WTC11 (cell line): ENCODE measurements around the gene MLPH. TPM values are rescaled to one million over a fixed set of nuclear protein-coding genes. Genes with fewer than 3 reads are reported as not detected.

Experiments
- ATAC-seq: fragments of 200-7000 bp; cut with Tn5 transposase; 2 replicates; pipeline ENCODE4 v1.10.0; 2021; ENCODE audit warnings: mild to moderate bottlenecking, moderate library complexity
- CTCF ChIA-PET: fragments of 300-600 bp; sonication (Branson Sonifier 250); formaldehyde crosslinking; loops from one replicate; lab custom pipeline; 2021; ENCODE audit warnings: antibody characterized with exemption; lab: Charles Lee
- POLR2A ChIA-PET: fragments of 350-600 bp; sonication (Branson Sonifier 250); formaldehyde crosslinking; loops from one replicate; lab custom pipeline; 2021; ENCODE audit warnings: antibody characterized with exemption; lab: Charles Lee
- DNase-seq: peaks from one replicate; pipeline ENCODE4 v3.0.0; 2021; ENCODE audit warnings: low spot score
- H3K27ac Mint-ChIP-seq: 2 replicates; pipeline ENCODE4 v1.8.0; 2021; ENCODE audit warnings: mixed read lengths
- H3K27me3 Mint-ChIP-seq: 2 replicates; pipeline ENCODE4 v1.8.0; 2021; ENCODE audit warnings: low read depth, mild to moderate bottlenecking, moderate library complexity, mixed read lengths
- H3K36me3 Mint-ChIP-seq: 2 replicates; pipeline ENCODE4 v1.8.0; 2021; ENCODE audit warnings: mixed read lengths
- H3K4me1 Mint-ChIP-seq: 2 replicates; pipeline ENCODE4 v1.8.0; 2022; ENCODE audit warnings: mixed read lengths
- H3K4me3 Mint-ChIP-seq: 2 replicates; pipeline ENCODE4 v1.8.0; 2021; ENCODE audit warnings: mild to moderate bottlenecking, moderate library complexity, mixed read lengths
- H3K9me3 Mint-ChIP-seq: 2 replicates; pipeline ENCODE4 v1.8.0; 2021; ENCODE audit warnings: mixed read lengths
- E2F1 ChIP-seq: sonication (generic); formaldehyde crosslinking; IDR thresholded peaks from 2 replicates; pipeline ENCODE4 v1.8.0; 2022; ENCODE audit warnings: mild to moderate bottlenecking, missing genetic modification reagents
- GRHL2 ChIP-seq: fragments of 250-450 bp; sonication (Bioruptor Pico); IDR thresholded peaks from 2 replicates; pipeline ENCODE4 v1.8.0; 2022; ENCODE audit warnings: mild to moderate bottlenecking, moderate library complexity; ENCODE audit not compliant: insufficient replicate concordance, severe bottlenecking
- MYBL2 ChIP-seq: sonication (generic); formaldehyde crosslinking; IDR thresholded peaks from 2 replicates; pipeline ENCODE4 v1.8.1; 2023; ENCODE audit warnings: mild to moderate bottlenecking, moderate library complexity, missing genetic modification reagents
- PRRX2 ChIP-seq: fragments of 250-450 bp; sonication (Bioruptor Pico); IDR thresholded peaks from 2 replicates; pipeline ENCODE4 v1.8.0; 2021; ENCODE audit warnings: mild to moderate bottlenecking
- RELA ChIP-seq: sonication (generic); formaldehyde crosslinking; IDR thresholded peaks from 2 replicates; pipeline ENCODE4 v1.8.1; 2022; ENCODE audit warnings: missing genetic modification reagents, mild to moderate bottlenecking, borderline replicate concordance
- SMAD4 ChIP-seq: sonication (generic); formaldehyde crosslinking; IDR thresholded peaks from 2 replicates; pipeline ENCODE4 v1.8.0; 2022; ENCODE audit warnings: mild to moderate bottlenecking, missing genetic modification reagents
- ZBTB43 ChIP-seq: sonication (generic); formaldehyde crosslinking; IDR thresholded peaks from 2 replicates; pipeline ENCODE4 v1.8.1; 2023; ENCODE audit warnings: mild to moderate bottlenecking, missing genetic modification reagents
- ZNF317 ChIP-seq: sonication (generic); formaldehyde crosslinking; IDR thresholded peaks from 2 replicates; pipeline ENCODE4 v1.8.1; 2023; ENCODE audit warnings: low read depth, mild to moderate bottlenecking, moderate library complexity, missing genetic modification reagents, borderline replicate concordance
- ZNF396 ChIP-seq: fragments of 250-450 bp; sonication (Bioruptor Pico); IDR thresholded peaks from 2 replicates; pipeline ENCODE4 v1.8.0; 2021; ENCODE audit warnings: mild to moderate bottlenecking, moderate library complexity, borderline replicate concordance
- ZNF423 ChIP-seq: fragments of 250-450 bp; sonication (Bioruptor Pico); IDR thresholded peaks from 2 replicates; pipeline ENCODE4 v2.1.2; 2022; ENCODE audit warnings: mild to moderate bottlenecking, moderate library complexity
- total RNA-seq: library from RNA; stranded (reverse); gene quantifications from 3 replicates; pipeline ENCODE4 v1.2.3, GENCODE V29; 2021
- TF ChIP-seq, protein P1 (sequence below): fragments of 250-450 bp; sonication (Bioruptor Pico); IDR thresholded peaks from 2 replicates; pipeline ENCODE4 v1.9.0; 2021; ENCODE audit warnings: mild to moderate bottlenecking
- TF ChIP-seq, protein P2 (sequence below): sonication (generic); formaldehyde crosslinking; IDR thresholded peaks from 2 replicates; pipeline ENCODE4 v1.8.1; 2022; ENCODE audit warnings: missing genetic modification reagents, borderline replicate concordance
- TF ChIP-seq, protein P3 (sequence below): sonication (generic); formaldehyde crosslinking; IDR thresholded peaks from 2 replicates; pipeline ENCODE4 v1.8.1; 2022; ENCODE audit warnings: low read depth, missing genetic modification reagents, borderline replicate concordance
- TF ChIP-seq, protein P4 (sequence below): sonication (generic); formaldehyde crosslinking; conservative IDR thresholded peaks from 2 replicates; pipeline ENCODE4 v1.8.1; 2023; ENCODE audit warnings: mild to moderate bottlenecking, low read depth, missing genetic modification reagents, moderate library complexity
- TF ChIP-seq, protein P5 (sequence below): sonication (generic); formaldehyde crosslinking; IDR thresholded peaks from 2 replicates; pipeline ENCODE4 v1.8.0; 2023; ENCODE audit warnings: missing genetic modification reagents
- TF ChIP-seq, protein P6 (sequence below): sonication (generic); formaldehyde crosslinking; IDR thresholded peaks from 2 replicates; pipeline ENCODE4 v1.8.0; 2022; ENCODE audit warnings: missing genetic modification reagents

Gene MLPH
- total RNA-seq, 1 experiment from 2014 or later, result 10.3 TPM

- Mint-ChIP-seq H3K9me3 (peaks cover 4% of the 10 kb centered on the region), H3K36me3 (no peaks in the 10 kb centered on the region), H3K27ac (no peak overlapping the region), H3K27me3 (peaks cover 21% of the 10 kb centered on the region), H3K4me3 (no peak overlapping the region), H3K4me1 (peaks cover 19% of the 10 kb centered on the region)
- no peak for ATAC-seq
- CTCF ChIA-PET, result interaction anchor here (5.0 kb wide), 1 partner anchor 27 kb away, joined by 92 read pairs; no protein-coding TSS in a partner anchor
- POLR2A ChIA-PET, result no interaction called here
- no peak for DNase-seq
- TF ChIP-seq, protein P1, sequence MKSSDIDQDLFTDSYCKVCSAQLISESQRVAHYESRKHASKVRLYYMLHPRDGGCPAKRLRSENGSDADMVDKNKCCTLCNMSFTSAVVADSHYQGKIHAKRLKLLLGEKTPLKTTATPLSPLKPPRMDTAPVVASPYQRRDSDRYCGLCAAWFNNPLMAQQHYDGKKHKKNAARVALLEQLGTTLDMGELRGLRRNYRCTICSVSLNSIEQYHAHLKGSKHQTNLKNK (CRISPR knock-in tag), result no peak
- TF ChIP-seq RELA (CRISPR knock-in tag), result no peak
- TF ChIP-seq SMAD4 (CRISPR knock-in tag), result no peak
- no peak for TF ChIP-seq PRRX2 (CRISPR knock-in tag)
- no peak for TF ChIP-seq ZBTB43 (CRISPR knock-in tag)
- TF ChIP-seq, protein P2, sequence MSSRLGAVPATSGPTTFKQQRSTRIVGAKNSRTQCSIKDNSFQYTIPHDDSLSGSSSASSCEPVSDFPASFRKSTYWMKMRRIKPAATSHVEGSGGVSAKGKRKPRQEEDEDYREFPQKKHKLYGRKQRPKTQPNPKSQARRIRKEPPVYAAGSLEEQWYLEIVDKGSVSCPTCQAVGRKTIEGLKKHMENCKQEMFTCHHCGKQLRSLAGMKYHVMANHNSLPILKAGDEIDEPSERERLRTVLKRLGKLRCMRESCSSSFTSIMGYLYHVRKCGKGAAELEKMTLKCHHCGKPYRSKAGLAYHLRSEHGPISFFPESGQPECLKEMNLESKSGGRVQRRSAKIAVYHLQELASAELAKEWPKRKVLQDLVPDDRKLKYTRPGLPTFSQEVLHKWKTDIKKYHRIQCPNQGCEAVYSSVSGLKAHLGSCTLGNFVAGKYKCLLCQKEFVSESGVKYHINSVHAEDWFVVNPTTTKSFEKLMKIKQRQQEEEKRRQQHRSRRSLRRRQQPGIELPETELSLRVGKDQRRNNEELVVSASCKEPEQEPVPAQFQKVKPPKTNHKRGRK (CRISPR knock-in tag), result no peak
- no peak for TF ChIP-seq ZNF396 (CRISPR knock-in tag)
- TF ChIP-seq, protein P3, sequence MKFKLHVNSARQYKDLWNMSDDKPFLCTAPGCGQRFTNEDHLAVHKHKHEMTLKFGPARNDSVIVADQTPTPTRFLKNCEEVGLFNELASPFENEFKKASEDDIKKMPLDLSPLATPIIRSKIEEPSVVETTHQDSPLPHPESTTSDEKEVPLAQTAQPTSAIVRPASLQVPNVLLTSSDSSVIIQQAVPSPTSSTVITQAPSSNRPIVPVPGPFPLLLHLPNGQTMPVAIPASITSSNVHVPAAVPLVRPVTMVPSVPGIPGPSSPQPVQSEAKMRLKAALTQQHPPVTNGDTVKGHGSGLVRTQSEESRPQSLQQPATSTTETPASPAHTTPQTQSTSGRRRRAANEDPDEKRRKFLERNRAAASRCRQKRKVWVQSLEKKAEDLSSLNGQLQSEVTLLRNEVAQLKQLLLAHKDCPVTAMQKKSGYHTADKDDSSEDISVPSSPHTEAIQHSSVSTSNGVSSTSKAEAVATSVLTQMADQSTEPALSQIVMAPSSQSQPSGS (CRISPR knock-in tag), result no peak
- TF ChIP-seq, protein P4, sequence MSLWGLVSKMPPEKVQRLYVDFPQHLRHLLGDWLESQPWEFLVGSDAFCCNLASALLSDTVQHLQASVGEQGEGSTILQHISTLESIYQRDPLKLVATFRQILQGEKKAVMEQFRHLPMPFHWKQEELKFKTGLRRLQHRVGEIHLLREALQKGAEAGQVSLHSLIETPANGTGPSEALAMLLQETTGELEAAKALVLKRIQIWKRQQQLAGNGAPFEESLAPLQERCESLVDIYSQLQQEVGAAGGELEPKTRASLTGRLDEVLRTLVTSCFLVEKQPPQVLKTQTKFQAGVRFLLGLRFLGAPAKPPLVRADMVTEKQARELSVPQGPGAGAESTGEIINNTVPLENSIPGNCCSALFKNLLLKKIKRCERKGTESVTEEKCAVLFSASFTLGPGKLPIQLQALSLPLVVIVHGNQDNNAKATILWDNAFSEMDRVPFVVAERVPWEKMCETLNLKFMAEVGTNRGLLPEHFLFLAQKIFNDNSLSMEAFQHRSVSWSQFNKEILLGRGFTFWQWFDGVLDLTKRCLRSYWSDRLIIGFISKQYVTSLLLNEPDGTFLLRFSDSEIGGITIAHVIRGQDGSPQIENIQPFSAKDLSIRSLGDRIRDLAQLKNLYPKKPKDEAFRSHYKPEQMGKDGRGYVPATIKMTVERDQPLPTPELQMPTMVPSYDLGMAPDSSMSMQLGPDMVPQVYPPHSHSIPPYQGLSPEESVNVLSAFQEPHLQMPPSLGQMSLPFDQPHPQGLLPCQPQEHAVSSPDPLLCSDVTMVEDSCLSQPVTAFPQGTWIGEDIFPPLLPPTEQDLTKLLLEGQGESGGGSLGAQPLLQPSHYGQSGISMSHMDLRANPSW (CRISPR knock-in tag), result no peak
- TF ChIP-seq, protein P5, sequence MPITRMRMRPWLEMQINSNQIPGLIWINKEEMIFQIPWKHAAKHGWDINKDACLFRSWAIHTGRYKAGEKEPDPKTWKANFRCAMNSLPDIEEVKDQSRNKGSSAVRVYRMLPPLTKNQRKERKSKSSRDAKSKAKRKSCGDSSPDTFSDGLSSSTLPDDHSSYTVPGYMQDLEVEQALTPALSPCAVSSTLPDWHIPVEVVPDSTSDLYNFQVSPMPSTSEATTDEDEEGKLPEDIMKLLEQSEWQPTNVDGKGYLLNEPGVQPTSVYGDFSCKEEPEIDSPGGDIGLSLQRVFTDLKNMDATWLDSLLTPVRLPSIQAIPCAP (CRISPR knock-in tag), result no peak
- TF ChIP-seq ZNF317 (CRISPR knock-in tag), result no peak
- no peak for TF ChIP-seq MYBL2 (CRISPR knock-in tag)
Observed at GRCh38 chr2:237447496-237447895, 39.6 kb upstream of the MLPH start.

DNA sequence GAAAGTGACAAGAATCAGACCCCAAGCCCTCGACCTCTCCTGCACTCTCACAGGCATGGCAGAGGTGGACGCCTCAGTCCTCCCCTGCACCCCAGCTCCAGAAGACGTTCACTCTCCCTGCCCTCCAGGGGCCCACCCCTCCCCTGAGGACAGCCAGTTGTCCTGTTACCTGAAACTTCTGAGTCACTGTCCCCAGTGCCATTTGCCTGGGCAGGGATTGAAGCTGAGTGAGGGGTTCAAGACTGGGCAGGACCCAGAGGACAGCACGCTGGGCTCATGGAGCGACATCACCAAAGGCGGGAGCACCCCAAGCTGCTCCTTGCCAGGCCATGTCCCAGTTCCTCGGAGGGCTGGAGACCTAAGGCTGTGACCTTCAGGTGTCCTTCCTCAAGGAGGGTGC, 38.9 kb upstream of the MLPH start:
- Mint-ChIP-seq H3K36me3 (no peaks in the 10 kb centered on the region), H3K9me3 (peaks cover 4% of the 10 kb centered on the region), H3K27ac (no peak overlapping the region), H3K4me1 (peaks cover 21% of the 10 kb centered on the region), H3K27me3 (peaks cover 18% of the 10 kb centered on the region), H3K4me3 (no peak overlapping the region)
- POLR2A ChIA-PET, result no interaction called here
- DNase-seq (no peak), ATAC-seq (no peak)
- CTCF ChIA-PET, result interaction anchor here (5.0 kb wide), 1 partner anchor 28 kb away, joined by 92 read pairs; no protein-coding TSS in a partner anchor
- TF ChIP-seq E2F1 (CRISPR knock-in tag) (no peak), ZNF423 (CRISPR knock-in tag) (no peak), GRHL2 (CRISPR knock-in tag) (no peak)
- TF ChIP-seq, protein P6, sequence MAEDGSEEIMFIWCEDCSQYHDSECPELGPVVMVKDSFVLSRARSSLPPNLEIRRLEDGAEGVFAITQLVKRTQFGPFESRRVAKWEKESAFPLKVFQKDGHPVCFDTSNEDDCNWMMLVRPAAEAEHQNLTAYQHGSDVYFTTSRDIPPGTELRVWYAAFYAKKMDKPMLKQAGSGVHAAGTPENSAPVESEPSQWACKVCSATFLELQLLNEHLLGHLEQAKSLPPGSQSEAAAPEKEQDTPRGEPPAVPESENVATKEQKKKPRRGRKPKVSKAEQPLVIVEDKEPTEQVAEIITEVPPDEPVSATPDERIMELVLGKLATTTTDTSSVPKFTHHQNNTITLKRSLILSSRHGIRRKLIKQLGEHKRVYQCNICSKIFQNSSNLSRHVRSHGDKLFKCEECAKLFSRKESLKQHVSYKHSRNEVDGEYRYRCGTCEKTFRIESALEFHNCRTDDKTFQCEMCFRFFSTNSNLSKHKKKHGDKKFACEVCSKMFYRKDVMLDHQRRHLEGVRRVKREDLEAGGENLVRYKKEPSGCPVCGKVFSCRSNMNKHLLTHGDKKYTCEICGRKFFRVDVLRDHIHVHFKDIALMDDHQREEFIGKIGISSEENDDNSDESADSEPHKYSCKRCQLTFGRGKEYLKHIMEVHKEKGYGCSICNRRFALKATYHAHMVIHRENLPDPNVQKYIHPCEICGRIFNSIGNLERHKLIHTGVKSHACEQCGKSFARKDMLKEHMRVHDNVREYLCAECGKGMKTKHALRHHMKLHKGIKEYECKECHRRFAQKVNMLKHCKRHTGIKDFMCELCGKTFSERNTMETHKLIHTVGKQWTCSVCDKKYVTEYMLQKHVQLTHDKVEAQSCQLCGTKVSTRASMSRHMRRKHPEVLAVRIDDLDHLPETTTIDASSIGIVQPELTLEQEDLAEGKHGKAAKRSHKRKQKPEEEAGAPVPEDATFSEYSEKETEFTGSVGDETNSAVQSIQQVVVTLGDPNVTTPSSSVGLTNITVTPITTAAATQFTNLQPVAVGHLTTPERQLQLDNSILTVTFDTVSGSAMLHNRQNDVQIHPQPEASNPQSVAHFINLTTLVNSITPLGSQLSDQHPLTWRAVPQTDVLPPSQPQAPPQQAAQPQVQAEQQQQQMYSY (CRISPR knock-in tag), result no peak
